VCaP (cell line): ENCODE results near the gene BEGAIN.

Experiments
- H3K27ac ChIP-seq: fragments of 450-650 bp; 2 replicates; pipeline ENCODE4 v1.5.1; 2017
- CTCF ChIP-seq: fragments of 450-650 bp; conservative IDR thresholded peaks from 2 replicates; pipeline ENCODE4 v1.5.1; 2017; ENCODE audit warnings: mild to moderate bottlenecking, moderate library complexity

BEGAIN gene

GRCh38 chr14:100567877-100568163, 19.4 kb downstream of the BEGAIN start:
- H3K27ac ChIP-seq = peak overlapping the region; percentile 9; the same call in 1 of the 2 replicates
- no peak for TF ChIP-seq CTCF

GRCh38 chr14:100567009-100567876, 20.0 kb downstream of the BEGAIN start:
- TF ChIP-seq CTCF = no peak
- H3K27ac ChIP-seq = no peak overlapping the region

- no peak for TF ChIP-seq CTCF
- no peak overlapping the region for H3K27ac ChIP-seq
Observed at GRCh38 chr14:100566586-100566985, 20.6 kb downstream of the BEGAIN start.

GRCh38 chr14:100566119-100566518, 21.1 kb downstream of the BEGAIN start:
- no peak overlapping the region for H3K27ac ChIP-seq
- TF ChIP-seq CTCF = no peak

- TF ChIP-seq CTCF = no peak
- no peak overlapping the region for H3K27ac ChIP-seq
Observed at GRCh38 chr14:100565650-100566049, 21.6 kb downstream of the BEGAIN start.

GRCh38 chr14:100564512-100564911, 22.7 kb downstream of the BEGAIN start:
- TF ChIP-seq CTCF = no peak
- no peak overlapping the region for H3K27ac ChIP-seq

GRCh38 chr14:100562751-100563150, 24.5 kb downstream of the BEGAIN start:
- TF ChIP-seq CTCF = no peak
- no peak overlapping the region for H3K27ac ChIP-seq
